ENCODE data around the gene DNAJB9.

The DNAJB9 gene

GRCh38 chr7:108584211-108584610 is 14.5 kb downstream of the DNAJB9 start:
- WGBS, 2 experiments: 93 to 100% methylated on average over 1 of the region's 1 CpG

GRCh38 chr7:108585843-108586242 is 16.2 kb downstream of the DNAJB9 start:
- no peaks in the 10 kb centered on the region for H3K4me1 ChIP-seq (ENCODE audit: control insufficient read depth, insufficient read depth, low read length)
- WGBS, 2 experiments: 92 to 94% methylated on average over 2 of the region's 2 CpGs
- H3K36me3 ChIP-seq (ENCODE audit: control insufficient read depth, insufficient read depth, low read length): no peaks in the 10 kb centered on the region
- no peaks in the 10 kb centered on the region for H3K9me3 ChIP-seq (ENCODE audit: control insufficient read depth, low read length)
- no peak overlapping the region for H3K4me3 ChIP-seq (ENCODE audit: insufficient read depth, low read depth, low read length)
- no peak overlapping the region for H3K27ac ChIP-seq (ENCODE audit: insufficient read depth, low read depth, low read length, poor library complexity, severe bottlenecking)
- no peaks in the 10 kb centered on the region for H3K27me3 ChIP-seq (ENCODE audit: control insufficient read depth, insufficient read depth, low read length, poor library complexity, severe bottlenecking)

More at GRCh38 chr7:108584211-108584610, 14.5 kb downstream of the DNAJB9 start:
- no peak overlapping the region for H3K4me3 ChIP-seq (ENCODE audit: insufficient read depth, low read depth, low read length)
- H3K9me3 ChIP-seq (ENCODE audit: control insufficient read depth, low read length): no peaks in the 10 kb centered on the region
- peaks cover 10% of the 10 kb centered on the region for H3K36me3 ChIP-seq (ENCODE audit: control insufficient read depth, insufficient read depth, low read length)
- no peaks in the 10 kb centered on the region for H3K4me1 ChIP-seq (ENCODE audit: control insufficient read depth, insufficient read depth, low read length)
- H3K27ac ChIP-seq (ENCODE audit: insufficient read depth, low read depth, low read length, poor library complexity, severe bottlenecking): no peak overlapping the region
- no peaks in the 10 kb centered on the region for H3K27me3 ChIP-seq (ENCODE audit: control insufficient read depth, insufficient read depth, low read length, poor library complexity, severe bottlenecking)

- Histone ChIP-seq H3K9me3 (ENCODE audit: control insufficient read depth, low read length) (no peaks in the 10 kb centered on the region), H3K27me3 (ENCODE audit: control insufficient read depth, insufficient read depth, low read length, poor library complexity, severe bottlenecking) (no peaks in the 10 kb centered on the region), H3K4me3 (ENCODE audit: insufficient read depth, low read depth, low read length) (no peak overlapping the region), H3K27ac (ENCODE audit: insufficient read depth, low read depth, low read length, poor library complexity, severe bottlenecking) (no peak overlapping the region), H3K36me3 (ENCODE audit: control insufficient read depth, insufficient read depth, low read length) (no peaks in the 10 kb centered on the region), H3K4me1 (ENCODE audit: control insufficient read depth, insufficient read depth, low read length) (no peaks in the 10 kb centered on the region)
- 92 to 94% methylated on average over 2 of the region's 3 CpGs for WGBS, 2 experiments
Observed at GRCh38 chr7:108586274-108586710, 16.6 kb downstream of the DNAJB9 start.

GRCh38 chr7:108589199-108589598 is 19.5 kb downstream of the DNAJB9 start:
- Histone ChIP-seq H3K27me3 (ENCODE audit: control insufficient read depth, insufficient read depth, low read length, poor library complexity, severe bottlenecking) (no peaks in the 10 kb centered on the region), H3K27ac (ENCODE audit: insufficient read depth, low read depth, low read length, poor library complexity, severe bottlenecking) (no peak overlapping the region), H3K4me1 (ENCODE audit: control insufficient read depth, insufficient read depth, low read length) (peaks cover 12% of the 10 kb centered on the region), H3K4me3 (ENCODE audit: insufficient read depth, low read depth, low read length) (no peak overlapping the region), H3K36me3 (ENCODE audit: control insufficient read depth, insufficient read depth, low read length) (no peaks in the 10 kb centered on the region), H3K9me3 (ENCODE audit: control insufficient read depth, low read length) (no peaks in the 10 kb centered on the region)

GRCh38 chr7:108589874-108590273 is 20.2 kb downstream of the DNAJB9 start:
- 58 to 67% methylated on average over 1 of the region's 1 CpG for WGBS, 2 experiments

GRCh38 chr7:108590606-108591005 is 20.9 kb downstream of the DNAJB9 start:
- no peaks in the 10 kb centered on the region for H3K36me3 ChIP-seq (ENCODE audit: control insufficient read depth, insufficient read depth, low read length)
- no peak overlapping the region for H3K27ac ChIP-seq (ENCODE audit: insufficient read depth, low read depth, low read length, poor library complexity, severe bottlenecking)
- peaks cover 12% of the 10 kb centered on the region for H3K4me1 ChIP-seq (ENCODE audit: control insufficient read depth, insufficient read depth, low read length)
- H3K9me3 ChIP-seq (ENCODE audit: control insufficient read depth, low read length): no peaks in the 10 kb centered on the region
- no peaks in the 10 kb centered on the region for H3K27me3 ChIP-seq (ENCODE audit: control insufficient read depth, insufficient read depth, low read length, poor library complexity, severe bottlenecking)
- H3K4me3 ChIP-seq (ENCODE audit: insufficient read depth, low read depth, low read length): no peak overlapping the region
- 91 to 94% methylated on average over 2 of the region's 2 CpGs for WGBS, 2 experiments

More at GRCh38 chr7:108589874-108590273, 20.2 kb downstream of the DNAJB9 start:
- H3K4me3 ChIP-seq (ENCODE audit: insufficient read depth, low read depth, low read length): no peak overlapping the region
- H3K9me3 ChIP-seq (ENCODE audit: control insufficient read depth, low read length): no peaks in the 10 kb centered on the region
- H3K4me1 ChIP-seq (ENCODE audit: control insufficient read depth, insufficient read depth, low read length): peaks cover 12% of the 10 kb centered on the region
- H3K36me3 ChIP-seq (ENCODE audit: control insufficient read depth, insufficient read depth, low read length): no peaks in the 10 kb centered on the region
- H3K27ac ChIP-seq (ENCODE audit: insufficient read depth, low read depth, low read length, poor library complexity, severe bottlenecking): no peak overlapping the region
- H3K27me3 ChIP-seq (ENCODE audit: control insufficient read depth, insufficient read depth, low read length, poor library complexity, severe bottlenecking): no peaks in the 10 kb centered on the region

GRCh38 chr7:108592646-108593201 is 23.1 kb downstream of the DNAJB9 start:
- Histone ChIP-seq H3K4me1 (ENCODE audit: control insufficient read depth, insufficient read depth, low read length) (peaks cover 12% of the 10 kb centered on the region), H3K9me3 (ENCODE audit: control insufficient read depth, low read length) (no peaks in the 10 kb centered on the region), H3K27ac (ENCODE audit: insufficient read depth, low read depth, low read length, poor library complexity, severe bottlenecking) (no peak overlapping the region), H3K36me3 (ENCODE audit: control insufficient read depth, insufficient read depth, low read length) (no peaks in the 10 kb centered on the region), H3K4me3 (ENCODE audit: insufficient read depth, low read depth, low read length) (no peak overlapping the region), H3K27me3 (ENCODE audit: control insufficient read depth, insufficient read depth, low read length, poor library complexity, severe bottlenecking) (no peaks in the 10 kb centered on the region)
- whole genome bisulfite sequencing, 2 experiments: 69 to 78% methylated on average over 3 of the region's 3 CpGs

GRCh38 chr7:108596560-108596959 is 26.9 kb downstream of the DNAJB9 start:
- 95 to 97% methylated on average over 4 of the region's 4 CpGs for WGBS, 2 experiments
- no peak overlapping the region for H3K27ac ChIP-seq (ENCODE audit: insufficient read depth, low read depth, low read length, poor library complexity, severe bottlenecking)

GRCh38 chr7:108598153-108598552 is 28.5 kb downstream of the DNAJB9 start:
- 25 to 71% methylated on average over 1 to 2 of the region's 2 CpGs for WGBS, 2 experiments
- H3K36me3 ChIP-seq (ENCODE audit: control insufficient read depth, insufficient read depth, low read length): no peaks in the 10 kb centered on the region
- H3K27me3 ChIP-seq (ENCODE audit: control insufficient read depth, insufficient read depth, low read length, poor library complexity, severe bottlenecking): no peaks in the 10 kb centered on the region
- H3K4me3 ChIP-seq (ENCODE audit: insufficient read depth, low read depth, low read length): no peak overlapping the region
- H3K27ac ChIP-seq (ENCODE audit: insufficient read depth, low read depth, low read length, poor library complexity, severe bottlenecking): no peak overlapping the region
- H3K9me3 ChIP-seq (ENCODE audit: control insufficient read depth, low read length): no peaks in the 10 kb centered on the region
- peaks cover 6% of the 10 kb centered on the region for H3K4me1 ChIP-seq (ENCODE audit: control insufficient read depth, insufficient read depth, low read length)

More at GRCh38 chr7:108596560-108596959, 26.9 kb downstream of the DNAJB9 start:
- Histone ChIP-seq H3K9me3 (ENCODE audit: control insufficient read depth, low read length) (no peaks in the 10 kb centered on the region), H3K36me3 (ENCODE audit: control insufficient read depth, insufficient read depth, low read length) (no peaks in the 10 kb centered on the region), H3K4me3 (ENCODE audit: insufficient read depth, low read depth, low read length) (no peak overlapping the region), H3K4me1 (ENCODE audit: control insufficient read depth, insufficient read depth, low read length) (peaks cover 12% of the 10 kb centered on the region), H3K27me3 (ENCODE audit: control insufficient read depth, insufficient read depth, low read length, poor library complexity, severe bottlenecking) (no peaks in the 10 kb centered on the region)

GRCh38 chr7:108598914-108599580 is 29.4 kb downstream of the DNAJB9 start:
- Histone ChIP-seq H3K27ac (ENCODE audit: insufficient read depth, low read depth, low read length, poor library complexity, severe bottlenecking) (no peak overlapping the region), H3K36me3 (ENCODE audit: control insufficient read depth, insufficient read depth, low read length) (no peaks in the 10 kb centered on the region), H3K4me1 (ENCODE audit: control insufficient read depth, insufficient read depth, low read length) (peaks cover 3% of the 10 kb centered on the region), H3K9me3 (ENCODE audit: control insufficient read depth, low read length) (no peaks in the 10 kb centered on the region), H3K27me3 (ENCODE audit: control insufficient read depth, insufficient read depth, low read length, poor library complexity, severe bottlenecking) (no peaks in the 10 kb centered on the region), H3K4me3 (ENCODE audit: insufficient read depth, low read depth, low read length) (no peak overlapping the region)
- 91 to 96% methylated on average over 6 of the region's 6 CpGs for WGBS, 2 experiments

Data from ectodermal cell (in vitro differentiated cells).